MM.1S (cell line): Measurements from ENCODE around the gene MAU2.

ENCODE experiments used
- EZH2 ChIP-seq: fragments of 300-600 bp; sonication (generic); optimal IDR thresholded peaks from 2 replicates; pipeline ENCODE3; 2017; ENCODE audit warnings: low read depth, mild to moderate bottlenecking, antibody characterized with exemption, low read length, mixed read lengths
- TF ChIP-seq, protein P1 (sequence below): fragments of 300-600 bp; sonication (generic); IDR thresholded peaks from 2 replicates; pipeline ENCODE4 v1.5.1; 2016; ENCODE audit warnings: antibody characterized with exemption, low read length, mixed read lengths

DNA sequence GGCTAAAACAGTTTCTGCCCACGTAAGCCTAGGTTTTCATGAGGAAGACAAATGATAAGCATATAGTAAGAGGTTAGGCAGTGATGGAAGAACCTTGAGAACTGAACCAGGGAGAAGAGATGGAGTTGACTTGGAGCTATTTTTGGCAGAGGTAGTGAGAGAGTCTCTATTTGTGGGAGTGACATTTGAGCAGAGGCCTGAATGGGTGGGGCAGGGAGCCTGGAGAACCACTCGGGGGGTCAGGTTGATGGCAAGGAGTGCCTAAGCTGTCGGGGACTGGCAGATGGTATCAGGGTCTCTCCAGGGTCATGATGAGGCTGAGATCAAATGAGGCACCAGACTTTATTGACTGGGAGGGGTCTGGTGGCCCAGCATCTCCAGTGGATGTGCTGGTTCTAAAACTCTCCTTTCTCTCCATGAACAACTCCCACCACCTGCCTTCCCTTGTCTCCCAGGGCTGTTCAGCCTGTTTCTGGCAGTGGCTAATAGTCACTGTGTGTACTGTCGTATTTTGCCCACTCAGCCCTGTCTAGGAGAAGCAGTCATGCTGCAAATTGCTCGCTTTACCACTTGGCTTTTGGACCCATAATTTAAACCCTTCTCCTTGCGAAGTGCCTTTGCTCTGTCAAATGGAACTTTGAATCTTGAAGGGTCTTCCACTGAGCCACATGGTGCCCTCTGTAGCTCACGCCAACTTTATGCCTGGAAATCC is 3.6 kb downstream of the MAU2 start:
- no peak for TF ChIP-seq EZH2
- TF ChIP-seq, protein P1, sequence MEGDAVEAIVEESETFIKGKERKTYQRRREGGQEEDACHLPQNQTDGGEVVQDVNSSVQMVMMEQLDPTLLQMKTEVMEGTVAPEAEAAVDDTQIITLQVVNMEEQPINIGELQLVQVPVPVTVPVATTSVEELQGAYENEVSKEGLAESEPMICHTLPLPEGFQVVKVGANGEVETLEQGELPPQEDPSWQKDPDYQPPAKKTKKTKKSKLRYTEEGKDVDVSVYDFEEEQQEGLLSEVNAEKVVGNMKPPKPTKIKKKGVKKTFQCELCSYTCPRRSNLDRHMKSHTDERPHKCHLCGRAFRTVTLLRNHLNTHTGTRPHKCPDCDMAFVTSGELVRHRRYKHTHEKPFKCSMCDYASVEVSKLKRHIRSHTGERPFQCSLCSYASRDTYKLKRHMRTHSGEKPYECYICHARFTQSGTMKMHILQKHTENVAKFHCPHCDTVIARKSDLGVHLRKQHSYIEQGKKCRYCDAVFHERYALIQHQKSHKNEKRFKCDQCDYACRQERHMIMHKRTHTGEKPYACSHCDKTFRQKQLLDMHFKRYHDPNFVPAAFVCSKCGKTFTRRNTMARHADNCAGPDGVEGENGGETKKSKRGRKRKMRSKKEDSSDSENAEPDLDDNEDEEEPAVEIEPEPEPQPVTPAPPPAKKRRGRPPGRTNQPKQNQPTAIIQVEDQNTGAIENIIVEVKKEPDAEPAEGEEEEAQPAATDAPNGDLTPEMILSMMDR: no peak
